GM21423 (cell line): Measurements from ENCODE around the gene TBC1D22A.

ENCODE experiments used
- ATAC-seq: cut with Tn5 transposase; IDR thresholded peaks from one replicate; pipeline ENCODE4 v1.9.1; 2021; ENCODE audit warnings: mild to moderate bottlenecking, moderate library complexity; ENCODE audit not compliant: unreplicated experiment

Gene TBC1D22A

DNA sequence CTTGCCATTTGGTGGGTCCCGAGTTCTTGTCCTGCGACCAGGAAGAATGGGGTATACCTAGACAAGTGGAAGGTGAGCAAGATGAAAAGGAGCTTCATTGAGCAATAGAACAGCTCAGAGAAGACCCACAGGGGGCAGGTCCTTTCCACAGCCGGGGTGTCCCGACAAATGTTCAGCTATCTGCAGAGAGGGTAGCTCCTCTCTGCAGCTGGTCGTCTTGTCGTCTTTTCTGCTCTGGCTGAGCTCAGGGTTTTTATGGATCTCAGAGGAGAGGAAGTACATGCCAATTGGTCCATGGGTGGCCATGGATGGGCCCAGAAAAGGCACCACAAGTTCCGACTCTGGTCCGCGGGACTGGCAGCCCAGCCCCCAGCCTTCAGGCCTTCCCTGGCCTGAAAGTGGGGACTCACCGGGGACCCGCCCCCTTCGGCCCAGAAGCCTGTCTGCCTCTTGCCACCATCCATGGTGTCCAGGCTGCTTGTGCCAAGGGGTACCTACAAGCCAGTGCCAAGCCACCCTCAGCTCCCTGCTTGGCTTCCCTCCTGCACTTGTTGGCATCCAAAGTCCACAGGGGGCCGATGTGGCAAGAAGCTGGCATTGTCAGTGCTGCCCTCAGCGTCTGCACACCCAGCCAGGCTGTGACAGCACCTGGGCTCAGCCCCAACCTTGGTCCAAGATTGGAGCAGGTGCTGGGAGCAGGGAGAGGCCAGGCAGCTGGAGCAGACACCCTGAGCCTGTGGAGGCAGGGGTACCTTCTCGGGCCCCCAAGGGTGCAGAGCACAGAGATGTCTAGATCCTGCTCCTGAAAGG, 438.9 kb downstream of the TBC1D22A start:
- no peak for ATAC-seq

DNA sequence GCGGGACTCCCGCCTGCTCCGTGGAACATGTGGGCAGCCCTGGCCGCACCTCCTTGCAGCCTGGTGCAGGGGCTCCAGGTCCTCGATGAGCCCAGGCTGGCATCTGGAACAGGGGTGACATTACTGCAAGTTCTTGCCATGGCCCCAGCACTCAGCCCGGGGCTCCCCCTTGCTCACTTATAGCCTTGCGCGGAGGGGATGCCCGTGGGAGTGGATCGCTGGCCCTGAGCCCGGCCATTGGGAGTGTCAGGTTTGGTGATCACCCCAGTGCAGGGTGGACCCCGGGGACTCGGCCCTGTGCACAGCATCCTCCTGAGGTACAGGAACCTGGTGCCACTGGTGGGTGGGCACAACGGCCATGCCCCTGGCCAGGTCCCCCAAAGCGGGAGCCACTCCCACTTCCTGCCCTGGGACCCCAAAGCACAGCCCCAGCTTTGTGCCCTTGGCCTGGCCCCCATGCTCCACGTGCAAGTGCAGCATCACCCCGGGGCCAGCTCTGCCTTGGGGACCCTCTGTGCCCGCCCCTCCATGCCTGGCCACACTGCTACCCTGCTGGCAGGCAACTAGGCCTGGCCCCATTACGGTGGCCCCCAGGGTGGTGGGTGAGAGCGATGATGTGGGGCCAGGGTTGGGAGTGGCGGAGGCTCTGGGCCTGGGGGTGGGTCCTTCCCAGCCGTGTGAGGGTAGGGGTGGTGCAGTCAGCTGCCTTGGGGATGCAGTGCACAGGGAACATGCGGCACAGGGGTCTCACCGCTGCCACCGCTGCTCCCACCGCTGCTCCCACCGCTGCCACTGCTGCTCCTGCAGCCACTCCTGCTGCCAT, 439.8 kb downstream of the TBC1D22A start:
- no peak for ATAC-seq

DNA sequence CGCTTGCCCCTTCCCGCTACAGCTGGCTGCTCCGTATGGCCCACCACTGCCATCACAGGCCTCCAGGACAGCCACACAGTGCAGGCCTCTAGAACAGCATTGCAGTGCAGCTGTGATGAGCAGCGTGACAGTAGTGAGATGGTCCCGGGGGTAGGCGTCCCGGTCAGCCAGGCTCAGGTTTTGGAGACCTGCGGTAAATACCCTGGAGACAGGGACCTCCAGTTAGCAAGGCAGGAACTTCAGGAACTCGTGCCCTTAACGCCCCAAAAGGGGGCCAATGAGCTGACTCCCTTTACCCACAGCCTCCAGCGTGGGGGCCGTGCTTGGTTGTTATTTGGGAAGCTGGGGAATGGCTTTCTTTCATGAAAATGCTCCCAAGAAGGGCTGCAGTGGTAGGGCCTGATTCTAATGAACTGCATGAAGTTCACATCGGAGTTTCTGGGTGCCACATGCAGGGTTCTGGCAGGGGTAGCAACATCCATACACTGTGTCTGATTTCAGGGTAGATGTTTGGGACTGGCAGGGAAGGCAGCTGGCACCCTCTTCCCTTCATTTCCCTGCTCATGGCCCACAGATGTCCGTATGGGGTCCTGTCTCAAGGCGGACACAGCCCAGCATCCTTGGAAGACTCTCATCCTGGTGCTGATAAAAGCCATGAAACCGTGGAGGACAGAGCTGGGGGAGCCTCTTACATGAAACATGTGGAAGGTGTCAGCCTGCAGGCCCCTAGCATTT, 440.5 kb downstream of the TBC1D22A start:
- no peak for ATAC-seq

DNA sequence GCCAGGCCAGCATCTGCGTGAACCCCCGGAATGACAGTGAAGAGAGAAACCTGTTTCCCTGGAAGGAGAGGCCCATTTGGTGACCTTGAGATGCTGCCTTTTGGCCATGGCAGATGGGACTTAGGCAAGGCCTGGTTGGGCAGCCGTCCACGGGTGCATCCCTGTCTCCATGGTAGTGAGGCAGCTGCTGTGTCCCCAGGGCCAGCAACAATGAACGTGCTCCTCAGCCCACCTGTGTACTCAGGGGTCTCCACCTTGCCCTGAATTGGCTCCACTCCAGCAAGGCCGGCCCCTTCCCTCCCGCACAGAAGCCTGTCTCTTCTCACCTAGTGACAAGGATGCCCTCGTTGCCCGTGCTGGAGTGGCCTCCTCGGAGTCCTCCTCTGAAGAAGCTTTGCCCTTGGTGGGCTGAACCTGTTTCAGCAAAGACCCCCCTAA, 441.1 kb downstream of the TBC1D22A start:
- no peak for ATAC-seq

DNA sequence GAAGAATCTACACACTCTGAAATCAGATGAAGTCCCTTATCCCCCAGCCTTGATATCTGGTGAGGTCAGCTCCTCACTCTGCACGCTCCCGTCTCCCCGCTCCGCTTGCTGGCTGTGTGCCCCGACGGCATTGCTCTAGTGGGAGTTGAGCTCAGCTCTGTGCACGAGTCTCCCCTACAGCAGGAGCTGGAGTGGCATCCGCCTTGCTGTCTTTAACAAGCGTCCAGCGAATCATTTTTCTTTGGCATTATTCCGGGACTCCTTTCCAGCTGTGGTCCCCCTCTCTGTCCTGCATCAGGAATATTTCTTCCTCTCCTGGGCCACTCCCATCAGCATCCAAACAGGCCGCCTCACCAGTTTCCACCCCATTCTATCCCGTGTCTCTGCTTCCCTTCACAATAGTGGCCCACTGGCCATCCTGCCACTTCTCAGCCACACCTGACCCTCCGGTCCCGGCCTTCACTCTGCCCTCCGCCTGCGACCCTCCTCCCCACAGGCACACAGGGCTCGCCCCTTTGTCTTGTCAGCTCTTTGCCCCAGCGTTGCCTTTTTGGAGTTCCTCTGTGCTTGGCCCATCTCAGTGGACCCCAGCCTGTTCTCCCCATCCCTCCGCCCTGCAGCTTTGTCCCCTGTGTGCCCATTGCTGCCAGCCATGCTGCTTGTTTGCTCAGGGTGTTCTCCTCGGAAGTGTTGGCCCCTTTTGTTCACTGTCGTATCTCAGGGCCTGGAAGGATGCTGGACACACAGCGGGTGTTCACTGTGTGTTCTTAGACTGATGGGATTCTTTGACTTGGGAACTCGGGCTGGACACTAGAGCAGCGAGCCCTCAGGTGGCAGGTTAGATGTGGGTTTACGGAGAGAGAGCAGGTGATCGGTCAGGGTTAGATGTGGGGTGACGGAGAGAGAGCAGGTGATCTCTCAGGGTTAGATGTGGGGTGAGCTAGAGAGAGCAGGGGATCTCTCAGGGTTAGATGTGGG, 441.8 kb downstream of the TBC1D22A start:
- no peak for ATAC-seq

DNA sequence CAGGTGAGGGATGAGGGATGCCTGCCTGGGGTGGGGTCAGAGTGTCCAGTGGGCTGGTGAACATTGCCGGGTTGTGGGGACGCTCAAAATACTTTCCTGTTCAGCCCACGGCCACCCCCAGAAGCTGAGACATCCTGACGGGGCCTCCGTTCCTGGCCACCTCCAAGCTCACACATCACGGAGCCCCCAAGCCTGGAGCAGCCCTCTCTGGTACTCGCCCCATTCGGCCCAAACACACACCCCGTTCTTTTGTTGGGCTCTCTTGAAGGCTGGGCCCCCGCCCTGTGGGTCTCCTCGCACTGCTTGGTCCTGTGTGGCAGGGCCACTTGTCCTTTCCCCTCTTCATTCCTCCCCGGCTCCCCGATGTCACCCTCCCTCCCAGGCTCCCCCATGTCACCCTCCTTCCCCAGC, 442.6 kb downstream of the TBC1D22A start:
- no peak for ATAC-seq

DNA sequence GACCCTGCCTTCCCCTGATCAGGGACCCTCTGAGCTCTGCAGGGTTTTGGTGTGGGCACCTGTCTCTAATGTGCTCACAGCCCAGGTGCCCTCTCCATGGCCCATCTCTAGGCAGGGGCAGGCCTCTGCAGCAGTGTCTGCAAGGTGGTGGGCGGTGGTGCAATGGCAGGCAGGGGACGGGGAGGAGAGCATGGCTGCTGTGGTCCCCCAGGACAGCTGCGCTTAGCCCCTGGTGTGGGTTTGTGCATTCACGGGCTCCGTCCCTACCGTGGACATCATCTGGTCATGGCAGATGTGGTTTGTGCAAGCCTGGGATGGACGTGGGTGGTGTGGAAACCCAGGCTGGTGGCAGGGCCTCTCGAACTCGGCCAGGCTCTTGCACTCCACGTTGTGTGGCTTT, 443.1 kb downstream of the TBC1D22A start:
- no peak for ATAC-seq

DNA sequence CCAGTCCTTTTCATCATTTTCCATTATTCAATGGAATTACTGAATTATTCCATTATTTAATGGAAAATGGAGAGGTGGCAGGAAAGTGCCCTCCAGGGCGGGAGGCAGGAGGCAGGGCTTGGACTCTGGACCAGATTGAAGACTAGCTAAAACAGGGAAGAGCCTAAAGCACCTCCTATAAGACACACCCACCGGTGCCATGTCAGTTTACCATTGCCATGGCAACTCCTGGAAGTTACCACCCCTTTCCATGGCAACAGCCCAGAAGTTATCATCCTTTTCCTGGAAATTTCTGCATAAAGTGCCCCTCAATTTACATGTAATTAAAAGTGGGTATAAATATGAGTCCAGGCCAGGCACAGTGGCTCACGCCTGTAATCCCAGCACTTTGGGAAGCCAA, 443.7 kb downstream of the TBC1D22A start:
- no peak for ATAC-seq

DNA sequence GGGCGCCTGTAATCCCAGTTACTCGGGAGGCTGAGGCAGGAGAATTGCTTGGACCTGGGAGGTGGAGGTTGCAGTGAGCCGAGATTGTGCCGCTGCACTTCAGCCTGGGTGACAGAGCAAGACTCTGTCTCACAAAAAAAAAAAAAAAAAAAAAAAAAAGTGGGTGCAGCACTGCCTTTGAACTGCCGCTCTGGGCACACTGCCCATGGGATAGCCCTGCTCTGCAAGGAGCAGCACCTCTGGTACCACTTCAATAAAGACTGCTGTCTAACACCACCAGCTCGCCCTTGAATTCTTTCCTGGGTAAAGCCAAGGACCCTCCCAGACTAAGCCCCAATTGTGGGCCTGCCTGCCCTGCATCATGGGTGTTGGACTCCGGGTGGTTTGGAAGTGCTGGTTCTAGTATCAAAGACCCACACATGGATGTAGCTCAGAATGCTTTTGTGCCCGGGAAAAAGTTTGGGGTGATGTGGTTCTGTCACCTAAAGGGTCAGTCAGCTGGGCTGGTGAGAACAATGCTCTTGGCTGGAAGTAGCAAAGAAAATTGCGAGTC, 444.3 kb downstream of the TBC1D22A start:
- ATAC-seq: no peak

DNA sequence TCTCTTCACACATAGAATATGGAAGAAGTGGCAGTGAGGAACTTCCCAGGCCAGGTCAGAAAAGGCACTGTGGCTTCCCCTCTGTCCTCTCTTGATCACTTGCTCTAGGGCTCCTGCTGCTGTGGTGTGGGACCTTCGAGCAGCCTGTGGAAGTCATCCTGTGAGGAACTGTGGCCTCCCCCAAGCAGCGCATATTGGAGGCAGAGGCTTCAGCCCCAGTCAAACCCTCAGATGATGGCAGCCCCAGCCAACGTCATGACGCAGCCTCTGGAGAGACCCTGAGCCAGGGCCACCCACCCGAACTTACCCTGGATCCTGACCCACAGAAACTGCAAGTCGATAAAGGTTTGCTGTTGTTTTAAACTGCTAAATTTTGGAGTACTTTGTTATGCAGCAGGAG, 444.9 kb downstream of the TBC1D22A start:
- ATAC-seq: no peak

DNA sequence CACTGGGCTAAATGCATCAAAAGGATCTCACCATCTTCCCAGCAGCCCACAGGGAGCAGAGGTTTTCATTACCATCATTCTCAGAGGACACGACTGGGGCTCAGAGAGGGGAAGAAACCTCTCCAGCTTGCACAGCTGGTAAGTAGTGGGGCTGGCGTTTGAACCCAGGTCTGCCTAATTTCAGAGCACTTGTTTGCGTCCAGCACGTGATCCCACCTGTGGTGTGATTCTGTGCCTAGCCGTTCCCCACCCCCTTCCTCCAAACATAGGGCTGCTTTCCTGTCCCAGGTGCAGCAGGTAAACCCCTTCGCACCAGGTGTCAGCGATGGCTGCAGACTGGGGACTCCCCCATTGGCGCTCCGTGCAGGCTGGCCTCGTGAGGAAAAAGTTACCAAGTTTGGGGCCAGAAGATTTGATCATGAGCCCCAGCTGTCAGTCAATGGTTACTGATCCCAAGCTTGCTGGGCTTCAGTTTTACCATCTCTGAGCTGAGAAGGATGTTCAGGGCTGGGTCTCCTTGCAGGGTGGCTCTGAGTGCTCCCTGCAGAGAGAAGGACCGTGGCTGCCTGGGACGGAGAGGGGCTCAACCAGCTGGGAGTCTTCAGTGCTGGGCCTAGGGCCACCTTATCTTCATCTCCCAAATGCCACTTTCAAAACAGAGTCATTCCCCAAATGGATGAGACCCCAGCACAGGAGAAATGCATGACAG, 445.6 kb downstream of the TBC1D22A start:
- no peak for ATAC-seq

DNA sequence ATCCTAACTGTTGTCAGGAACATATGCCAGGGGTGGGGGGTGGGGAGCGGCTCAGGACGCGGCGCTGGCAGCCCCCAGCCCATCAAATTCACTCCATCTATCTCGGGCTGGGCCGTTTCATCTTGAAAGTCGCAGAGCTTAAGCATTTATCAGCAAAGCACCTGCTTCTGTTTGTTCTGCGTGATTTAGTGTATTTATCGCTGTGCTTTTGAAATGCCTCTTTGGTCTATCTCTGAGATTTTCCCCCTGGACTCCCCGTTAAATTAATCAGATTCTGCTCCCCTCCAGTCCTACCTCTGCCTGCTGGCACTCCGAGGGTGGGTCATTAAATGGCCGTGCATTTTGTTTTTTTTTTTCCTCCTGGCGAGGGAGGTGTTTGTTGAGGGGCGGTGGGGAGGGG, 446.2 kb downstream of the TBC1D22A start:
- ATAC-seq: no peak

DNA sequence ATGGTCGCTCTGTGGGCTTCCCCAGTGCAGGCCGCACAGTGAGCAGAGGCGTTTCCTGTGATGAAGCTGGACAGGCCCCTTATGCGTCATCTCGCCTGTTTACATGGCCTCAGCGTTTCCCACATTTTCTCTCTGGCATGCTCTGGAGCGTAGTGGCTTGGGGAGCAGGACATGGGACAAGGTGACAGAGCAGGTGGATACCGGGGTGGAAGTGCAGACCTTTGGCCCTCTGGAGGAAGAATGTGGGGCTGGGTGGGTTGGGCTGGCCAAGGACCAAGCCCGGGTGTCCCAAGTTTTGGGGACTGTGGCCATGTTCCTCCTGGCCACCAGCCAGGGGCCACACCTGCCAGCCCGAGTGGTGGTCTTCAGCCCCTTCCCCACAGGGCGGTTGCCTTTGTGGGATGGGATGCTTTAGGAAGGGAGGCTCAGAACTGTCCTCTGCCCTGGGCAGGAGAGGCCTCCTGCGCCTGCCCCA, 446.6 kb downstream of the TBC1D22A start:
- ATAC-seq: no peak

DNA sequence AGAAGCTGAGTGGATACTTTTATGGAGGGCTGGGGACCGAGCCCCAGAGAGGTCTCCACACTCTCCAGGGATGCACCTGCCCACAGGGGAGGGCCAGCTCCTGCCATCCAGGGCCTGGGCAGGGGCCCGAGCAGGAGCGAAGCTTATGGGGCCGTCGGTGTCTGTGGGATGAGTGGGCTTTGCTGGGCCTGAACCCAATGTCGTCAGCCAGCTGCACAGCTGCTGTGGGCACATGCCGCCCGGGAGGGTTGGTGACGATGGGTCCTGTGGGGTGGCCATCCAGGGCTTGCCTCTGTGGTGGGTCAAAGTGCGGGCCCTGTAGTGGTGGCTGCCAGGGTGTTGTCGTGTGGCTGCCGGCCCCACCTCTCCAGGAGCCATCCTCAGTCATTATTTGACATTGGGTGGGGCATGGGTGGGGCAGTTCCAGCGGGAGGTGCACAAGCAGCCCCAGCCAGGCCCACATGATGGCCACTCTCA, 447.1 kb downstream of the TBC1D22A start:
- no peak for ATAC-seq

DNA sequence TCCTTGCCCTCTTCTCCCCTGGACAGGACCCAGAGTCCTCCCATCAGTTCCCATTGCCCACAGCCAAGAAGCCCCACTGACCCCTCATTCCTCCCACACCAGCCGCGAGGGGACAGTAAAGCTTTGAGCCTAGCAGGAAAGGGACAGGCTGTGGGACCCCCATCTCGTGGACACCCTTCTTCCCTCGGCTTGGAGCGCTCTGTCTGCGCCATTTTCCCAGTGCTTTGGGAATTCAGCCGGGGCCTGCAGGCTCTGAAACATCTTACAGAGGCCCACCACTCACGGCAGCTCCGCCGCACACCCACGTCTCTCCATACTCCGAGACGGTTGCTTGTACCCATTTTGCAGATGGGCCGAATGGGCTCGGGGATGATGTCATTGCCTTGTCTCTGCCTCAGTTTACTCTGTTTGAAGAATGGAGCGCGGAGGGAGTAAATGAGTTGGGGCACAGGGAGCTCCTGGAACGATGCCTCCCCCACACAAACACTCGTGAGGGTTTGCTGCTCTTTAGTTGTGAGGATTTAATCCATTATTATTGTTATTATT, 447.7 kb downstream of the TBC1D22A start:
- ATAC-seq: no peak

DNA sequence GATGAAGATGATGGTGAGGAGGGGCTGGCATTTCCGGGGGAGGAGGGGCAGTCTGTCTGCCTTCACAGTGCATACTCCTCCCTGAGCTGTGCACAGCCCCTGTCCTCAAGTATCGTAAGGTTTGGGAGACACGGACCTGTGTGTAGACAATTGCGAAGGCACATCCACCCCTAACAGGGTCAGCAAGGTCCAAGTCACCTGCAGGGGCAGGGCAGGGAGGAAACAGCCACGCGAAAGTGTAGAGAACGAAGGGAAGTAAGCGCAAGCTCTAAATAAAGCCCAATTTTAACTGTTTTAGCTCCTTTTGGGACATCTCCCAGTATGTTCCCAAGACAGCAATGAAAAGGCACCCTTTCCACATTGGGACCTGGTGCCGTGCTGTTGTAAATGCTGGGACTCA, 448.2 kb downstream of the TBC1D22A start:
- no peak for ATAC-seq

DNA sequence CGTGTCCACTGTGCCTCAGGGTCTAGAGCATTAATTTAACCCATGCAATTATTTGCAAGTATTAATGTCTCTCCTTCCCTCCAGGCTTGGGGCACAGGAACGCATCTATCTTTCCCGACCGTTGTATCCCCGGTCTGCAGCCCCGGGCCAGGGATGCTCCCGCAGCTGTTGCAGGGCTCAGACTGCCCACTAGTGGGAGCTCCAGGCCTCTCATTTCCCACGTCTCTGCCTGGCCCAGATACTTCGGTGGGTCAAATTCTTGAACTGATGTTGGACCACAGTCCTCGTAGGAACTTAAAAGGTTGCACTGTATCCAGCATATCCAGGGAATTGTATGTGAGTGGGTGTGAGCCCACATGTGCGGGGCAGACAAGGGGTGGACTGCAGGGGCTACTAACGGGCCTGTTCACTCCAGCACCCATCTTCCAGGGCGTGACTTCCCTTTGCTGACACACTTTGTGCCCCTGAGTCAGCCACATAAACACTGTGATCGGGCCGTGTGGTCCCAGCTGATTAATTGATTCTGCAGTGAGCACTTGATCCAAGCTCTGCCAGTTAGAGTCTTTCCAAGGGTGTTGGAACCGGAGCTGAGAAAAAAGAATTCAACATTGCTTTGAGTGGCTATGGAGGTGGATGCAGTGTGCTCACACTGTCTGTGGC, 451.3 kb downstream of the TBC1D22A start:
- ATAC-seq: no peak

DNA sequence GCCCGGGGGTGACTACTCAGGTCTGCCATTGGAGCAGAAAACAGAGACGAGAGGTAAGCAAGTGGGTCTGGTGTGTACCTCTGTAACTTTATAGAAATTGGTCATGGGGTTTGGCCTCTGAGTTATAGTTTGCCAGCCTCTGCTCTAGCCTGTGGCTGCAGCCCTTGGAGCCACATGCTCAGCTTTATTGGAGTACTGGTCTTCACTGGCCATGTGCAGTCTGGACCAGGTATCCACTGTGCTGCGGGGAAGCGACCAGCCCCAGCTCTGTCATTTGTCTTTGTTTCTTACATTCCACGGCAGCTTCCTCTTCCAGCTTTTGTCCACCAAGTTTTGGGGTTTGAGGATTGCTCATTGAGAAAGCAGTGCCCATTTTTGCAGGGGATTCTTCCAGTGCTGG, 453.4 kb downstream of the TBC1D22A start:
- ATAC-seq: no peak
